Mononuclear cell (primary cell): Measurements from ENCODE around the gene MEIS1. TPM values are rescaled to one million over a fixed set of nuclear protein-coding genes. Genes with fewer than 3 reads are reported as not detected.

Experiments
- H3K27me3 ChIP-seq: 2 replicates; pipeline ENCODE4 v1.6.0; 2011; ENCODE audit warnings: low read length, control low read depth; ENCODE audit not compliant: insufficient read depth
- H3K4me1 ChIP-seq: 2 replicates; pipeline ENCODE4 v1.5.1; 2011; ENCODE audit warnings: mild to moderate bottlenecking, low read length, control low read depth; ENCODE audit not compliant: insufficient read depth
- H3K4me3 ChIP-seq: 2 replicates; pipeline ENCODE4 v1.5.1; 2011; ENCODE audit warnings: mild to moderate bottlenecking, low read length, moderate library complexity
- H3K9me3 ChIP-seq: 2 replicates; pipeline ENCODE4 v1.5.1; 2011; ENCODE audit warnings: low read depth, mild to moderate bottlenecking, control low read depth, low read length
- total RNA-seq: library from RNA; depleted of rRNA; stranded (reverse); fragments of >200 nt; gene quantifications from one replicate; pipeline ENCODE4 v1.2.3, GENCODE V29; 2012

Gene MEIS1
- total RNA-seq, 1 donor = 4.9 TPM

DNA sequence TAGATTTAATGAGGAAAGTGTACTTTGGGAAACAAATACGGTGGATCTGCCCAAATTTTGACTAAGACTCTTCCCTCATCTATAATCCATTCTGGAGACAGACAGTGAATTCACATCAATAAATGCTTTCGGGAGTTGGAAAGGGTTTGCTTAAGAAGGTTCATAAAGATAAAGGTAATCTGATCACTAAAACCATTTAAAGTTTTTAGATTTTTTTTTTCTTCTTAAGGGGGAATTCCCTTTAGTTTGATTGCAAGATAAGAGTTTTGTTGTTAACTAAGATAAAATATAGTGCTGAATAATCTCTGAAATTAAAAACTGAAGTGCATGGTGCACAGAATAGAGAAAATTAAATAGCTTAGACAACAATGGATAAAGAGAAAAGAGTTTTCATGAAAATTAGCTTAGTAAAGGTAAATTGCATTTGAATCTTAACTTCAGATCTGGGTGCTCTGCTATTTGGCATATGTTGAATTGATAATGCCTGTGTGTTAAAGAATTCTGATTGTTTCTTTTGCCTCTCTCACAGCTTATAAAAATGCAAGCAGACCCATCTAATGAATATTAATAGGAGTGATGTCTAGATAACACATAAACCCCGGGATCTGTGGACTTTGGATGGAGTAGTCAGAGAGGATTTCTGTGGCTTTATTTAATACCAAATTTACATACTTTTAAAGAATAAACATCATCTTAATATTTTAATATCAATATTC is 100.8 kb downstream of the MEIS1 start:
- no peaks in the 10 kb centered on the region for H3K27me3 ChIP-seq
- H3K4me1 ChIP-seq = no peaks in the 10 kb centered on the region
- H3K4me3 ChIP-seq = no peak overlapping the region
- H3K9me3 ChIP-seq = no peaks in the 10 kb centered on the region

DNA sequence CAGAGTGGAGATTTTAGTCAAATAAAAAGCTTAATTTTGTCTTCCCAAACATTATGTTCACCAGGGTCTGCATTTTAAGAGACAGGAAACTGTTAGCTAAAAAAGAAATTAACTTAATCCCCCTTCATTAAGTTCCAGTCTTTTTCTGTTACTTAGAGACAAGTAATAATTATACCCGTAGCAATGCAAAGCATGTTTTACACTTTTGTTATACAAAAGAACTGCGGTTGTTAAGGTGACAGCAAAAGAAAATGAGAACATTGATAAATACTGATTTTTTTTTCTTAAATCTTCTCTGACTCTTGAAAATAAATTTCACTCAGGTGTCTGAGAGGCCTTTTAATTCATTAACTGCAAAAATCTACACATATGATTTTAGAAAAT is 101.4 kb downstream of the MEIS1 start:
- H3K4me3 ChIP-seq = no peak overlapping the region
- no peaks in the 10 kb centered on the region for H3K27me3 ChIP-seq
- H3K9me3 ChIP-seq = no peaks in the 10 kb centered on the region
- no peaks in the 10 kb centered on the region for H3K4me1 ChIP-seq

DNA sequence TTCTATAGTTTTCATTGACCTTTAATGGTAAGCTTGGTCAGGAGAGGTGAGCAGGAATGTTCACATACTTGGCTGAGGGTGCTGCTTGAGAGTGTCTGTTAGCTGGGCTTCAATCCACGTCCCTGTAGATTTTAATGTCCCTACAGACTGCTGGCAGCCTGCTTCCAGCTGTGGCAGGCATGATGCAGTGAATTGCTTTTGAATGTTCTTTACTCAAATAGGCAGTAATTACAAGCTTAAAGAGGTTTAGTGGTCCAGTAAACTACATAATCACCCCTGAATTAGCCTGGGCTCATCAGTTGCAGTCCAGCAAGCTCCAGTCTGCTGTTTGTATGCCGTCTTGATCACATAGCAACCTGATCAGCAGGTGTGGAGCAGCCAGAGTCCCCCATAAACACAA is 102.1 kb downstream of the MEIS1 start:
- no peak overlapping the region for H3K4me3 ChIP-seq

DNA sequence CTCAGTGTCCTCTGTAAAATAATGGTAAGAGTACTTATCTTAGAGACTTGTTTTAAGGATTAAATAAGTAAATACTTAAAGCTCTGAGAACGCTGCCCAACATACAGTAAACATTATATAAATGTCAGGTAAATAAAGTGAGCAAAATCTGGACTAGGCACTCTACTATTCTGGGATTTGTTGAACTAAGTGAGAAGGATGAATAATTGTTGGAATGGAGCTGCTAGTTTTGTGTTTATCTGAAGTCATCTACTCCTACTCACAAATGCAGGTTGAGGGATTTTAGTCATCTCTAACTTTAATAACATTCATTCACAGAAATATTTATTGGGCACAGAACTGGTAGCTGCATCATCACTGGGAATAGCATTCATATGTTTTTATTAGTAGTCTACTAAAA is 103.4 kb downstream of the MEIS1 start:
- no peak overlapping the region for H3K4me3 ChIP-seq
- H3K27me3 ChIP-seq = no peaks in the 10 kb centered on the region
- no peaks in the 10 kb centered on the region for H3K9me3 ChIP-seq

More for the DNA sequence above, 102.1 kb downstream of the MEIS1 start:
- H3K4me1 ChIP-seq = no peaks in the 10 kb centered on the region
- no peaks in the 10 kb centered on the region for H3K27me3 ChIP-seq
- H3K9me3 ChIP-seq = no peaks in the 10 kb centered on the region

DNA sequence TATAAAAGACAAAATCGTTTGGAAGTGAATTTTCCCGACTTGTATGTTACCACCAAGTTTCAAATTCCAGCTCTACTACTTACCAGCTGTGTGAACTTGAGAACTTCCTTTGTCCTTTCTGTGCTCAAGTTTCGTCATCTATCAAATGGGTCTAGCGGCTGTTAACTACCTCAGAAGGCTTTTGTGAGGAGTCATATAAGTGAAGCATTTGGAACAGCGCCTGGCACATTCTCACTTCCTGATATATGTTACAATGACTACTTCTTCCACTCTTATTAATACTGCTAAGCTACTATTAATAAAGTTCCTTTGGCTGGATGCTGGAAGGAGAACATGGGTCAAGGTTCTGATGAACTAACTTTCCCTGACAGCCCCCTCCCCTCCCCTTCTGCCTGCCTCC is 104.5 kb downstream of the MEIS1 start:
- Histone ChIP-seq H3K4me3 (no peak overlapping the region), H3K9me3 (no peaks in the 10 kb centered on the region), H3K4me1 (no peaks in the 10 kb centered on the region), H3K27me3 (no peaks in the 10 kb centered on the region)

More for the DNA sequence above, 103.4 kb downstream of the MEIS1 start:
- H3K4me1 ChIP-seq = no peaks in the 10 kb centered on the region

DNA sequence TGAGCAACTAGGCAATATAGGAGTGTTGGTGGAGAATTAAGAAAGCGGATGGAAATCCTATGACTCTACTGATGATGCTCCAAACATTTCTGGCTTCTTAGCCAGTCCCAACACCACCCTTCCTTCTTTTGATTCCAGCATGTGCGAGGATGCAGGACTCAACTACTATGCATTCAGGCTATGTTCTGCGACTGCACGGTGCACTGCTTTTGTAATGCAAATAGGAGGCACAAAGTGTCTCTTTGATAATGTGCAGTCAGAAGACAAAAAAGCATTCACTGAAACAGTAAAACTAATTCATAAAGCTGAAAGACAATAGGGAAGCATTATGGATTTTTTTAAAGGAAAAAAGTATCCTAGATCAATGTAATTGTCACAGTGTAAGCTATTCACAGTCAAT is 106.7 kb downstream of the MEIS1 start:
- Histone ChIP-seq H3K27me3 (no peaks in the 10 kb centered on the region), H3K9me3 (no peaks in the 10 kb centered on the region), H3K4me1 (no peaks in the 10 kb centered on the region), H3K4me3 (no peak overlapping the region)

DNA sequence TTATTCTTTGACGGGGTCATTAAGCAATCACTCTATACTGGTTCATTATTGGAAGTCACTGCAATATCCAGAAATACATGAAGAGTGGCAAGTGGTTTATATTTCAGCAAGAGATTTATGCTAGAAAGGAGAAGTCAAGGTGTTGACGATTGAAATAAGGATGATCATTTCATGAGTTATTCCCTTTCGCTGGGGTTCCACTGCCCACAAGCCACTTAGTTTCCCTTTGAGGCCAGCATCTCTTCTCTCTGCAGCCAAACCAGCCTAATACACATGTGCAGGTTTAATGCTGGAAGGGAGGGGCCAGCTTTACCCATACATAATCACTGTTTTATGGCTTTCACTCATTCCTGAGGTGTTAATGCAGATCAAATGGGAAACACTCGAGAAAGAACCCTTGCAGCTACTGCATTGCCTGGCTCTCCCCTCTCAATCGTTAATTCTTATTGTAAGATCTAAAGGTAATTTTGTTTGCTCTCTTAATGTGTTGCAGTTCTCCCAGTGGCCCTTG is 108.4 kb downstream of the MEIS1 start:
- Histone ChIP-seq H3K4me3 (no peak overlapping the region), H3K27me3 (no peaks in the 10 kb centered on the region), H3K9me3 (no peaks in the 10 kb centered on the region), H3K4me1 (no peaks in the 10 kb centered on the region)

DNA sequence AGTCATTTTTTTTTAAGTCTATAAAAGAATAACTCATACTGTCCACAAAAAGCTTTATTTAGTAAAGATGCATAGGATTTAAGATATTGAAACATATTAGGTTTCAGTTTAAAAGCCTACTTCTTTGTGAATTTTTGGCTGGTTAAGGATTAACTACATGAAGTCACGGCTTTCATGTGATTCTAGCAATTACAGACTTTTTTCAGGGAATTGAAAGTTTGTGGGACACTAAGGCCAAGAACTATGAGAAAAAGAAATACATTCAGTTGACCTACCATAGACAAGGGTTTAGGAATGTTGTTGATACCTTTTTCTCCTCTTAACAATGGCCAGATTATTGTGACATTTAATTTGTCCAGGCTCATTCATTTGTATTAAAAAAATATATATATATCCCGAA is 109.3 kb downstream of the MEIS1 start:
- Histone ChIP-seq H3K4me3 (no peak overlapping the region), H3K4me1 (no peaks in the 10 kb centered on the region), H3K27me3 (no peaks in the 10 kb centered on the region), H3K9me3 (no peaks in the 10 kb centered on the region)

DNA sequence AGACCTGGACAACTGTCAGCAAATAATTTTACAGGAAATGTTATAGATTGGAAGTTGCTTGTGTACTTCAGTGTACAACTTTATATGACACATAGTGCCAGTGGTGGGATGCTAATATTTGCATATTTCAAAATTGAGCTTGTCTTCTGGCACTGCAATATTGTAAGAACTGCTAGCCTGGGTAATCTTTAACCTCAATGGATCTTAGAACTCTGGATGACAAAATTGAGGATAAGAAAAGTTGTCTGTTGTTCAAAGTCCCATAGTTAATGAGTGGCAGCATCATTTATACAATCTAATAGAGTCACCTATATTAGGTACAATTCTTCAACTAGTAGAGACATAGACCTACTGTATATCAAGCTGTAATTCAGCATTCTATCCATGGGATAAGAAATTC is 110.3 kb downstream of the MEIS1 start:
- no peaks in the 10 kb centered on the region for H3K9me3 ChIP-seq
- no peaks in the 10 kb centered on the region for H3K4me1 ChIP-seq
- H3K4me3 ChIP-seq = no peak overlapping the region
- no peaks in the 10 kb centered on the region for H3K27me3 ChIP-seq

DNA sequence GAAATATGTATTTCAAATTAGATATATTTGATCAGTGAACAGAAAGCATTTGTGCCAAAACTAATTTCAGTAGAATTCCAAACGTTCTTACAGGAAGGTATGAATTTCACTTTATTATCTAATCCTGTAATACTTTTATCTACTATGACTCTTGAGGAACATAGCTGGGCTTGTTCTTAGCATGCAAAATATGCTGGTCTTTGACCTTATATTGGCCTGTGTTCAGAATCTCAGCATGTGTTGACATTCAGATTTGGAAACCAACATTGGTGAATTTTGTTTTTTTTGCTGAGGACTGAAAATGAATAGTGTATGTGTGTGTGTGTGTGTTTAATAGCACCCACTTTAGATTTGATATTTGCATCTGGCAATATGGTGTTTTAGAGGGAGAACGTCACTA is 112.2 kb downstream of the MEIS1 start:
- no peaks in the 10 kb centered on the region for H3K4me1 ChIP-seq
- no peak overlapping the region for H3K4me3 ChIP-seq
- H3K9me3 ChIP-seq = no peaks in the 10 kb centered on the region
- no peaks in the 10 kb centered on the region for H3K27me3 ChIP-seq

DNA sequence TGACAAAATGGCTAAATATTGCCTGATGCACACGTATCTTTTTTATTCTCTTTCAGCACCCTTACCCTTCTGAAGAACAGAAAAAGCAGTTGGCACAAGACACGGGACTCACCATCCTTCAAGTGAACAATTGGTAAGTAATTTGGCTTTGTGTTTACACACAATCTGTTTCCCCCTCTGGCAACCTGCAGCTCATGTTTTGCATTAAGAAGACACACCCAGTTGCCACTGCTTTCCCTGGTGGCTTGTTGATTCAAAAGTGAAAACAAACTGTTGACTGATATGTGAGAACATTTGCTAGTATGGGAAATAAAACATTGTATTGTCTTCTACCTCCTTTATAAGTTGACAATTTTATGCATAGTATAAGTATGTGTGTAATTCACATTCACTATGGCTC is 113.0 kb downstream of the MEIS1 start:
- Histone ChIP-seq H3K4me1 (no peaks in the 10 kb centered on the region), H3K4me3 (no peak overlapping the region), H3K27me3 (no peaks in the 10 kb centered on the region), H3K9me3 (no peaks in the 10 kb centered on the region)

DNA sequence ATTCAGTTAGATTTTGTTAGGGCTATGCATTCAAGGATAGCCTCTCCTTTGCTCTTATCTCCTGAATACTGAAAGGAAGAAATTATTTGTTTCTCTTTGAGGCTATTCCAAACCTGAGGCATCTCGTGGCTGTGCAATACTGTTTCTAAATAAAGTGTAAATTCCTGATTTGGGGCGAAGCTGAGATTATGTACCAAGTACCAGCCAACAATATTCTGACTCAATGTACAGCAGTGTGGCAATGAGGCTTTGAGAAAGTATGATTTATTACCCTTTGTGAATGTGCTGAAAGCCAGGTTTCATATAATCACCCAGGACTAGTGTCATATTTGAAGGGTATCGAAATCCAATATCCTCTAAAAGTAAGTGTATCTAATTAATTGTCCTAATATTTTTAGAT is 113.5 kb downstream of the MEIS1 start:
- Histone ChIP-seq H3K9me3 (no peaks in the 10 kb centered on the region), H3K4me3 (no peak overlapping the region), H3K4me1 (no peaks in the 10 kb centered on the region), H3K27me3 (no peaks in the 10 kb centered on the region)

DNA sequence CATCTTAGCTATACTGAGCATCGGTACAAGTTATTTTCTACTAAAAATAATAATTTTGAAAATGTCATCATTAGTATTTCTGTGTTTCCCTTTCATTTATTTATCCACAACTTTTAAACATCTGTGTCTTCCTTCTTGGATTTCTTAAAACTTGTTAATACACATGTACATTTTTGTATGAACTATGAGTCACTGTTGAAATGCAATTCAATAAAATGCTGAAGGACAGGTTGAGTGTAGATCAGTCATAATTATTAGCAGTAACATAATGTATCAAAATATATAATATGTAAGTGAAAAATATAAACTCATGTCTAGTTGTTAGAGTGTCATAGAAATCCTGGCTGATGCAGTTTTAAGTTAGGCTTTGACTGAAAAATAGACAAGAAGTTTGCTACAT is 115.9 kb downstream of the MEIS1 start:
- Histone ChIP-seq H3K4me1 (no peaks in the 10 kb centered on the region), H3K9me3 (no peaks in the 10 kb centered on the region), H3K4me3 (no peak overlapping the region), H3K27me3 (no peaks in the 10 kb centered on the region)

DNA sequence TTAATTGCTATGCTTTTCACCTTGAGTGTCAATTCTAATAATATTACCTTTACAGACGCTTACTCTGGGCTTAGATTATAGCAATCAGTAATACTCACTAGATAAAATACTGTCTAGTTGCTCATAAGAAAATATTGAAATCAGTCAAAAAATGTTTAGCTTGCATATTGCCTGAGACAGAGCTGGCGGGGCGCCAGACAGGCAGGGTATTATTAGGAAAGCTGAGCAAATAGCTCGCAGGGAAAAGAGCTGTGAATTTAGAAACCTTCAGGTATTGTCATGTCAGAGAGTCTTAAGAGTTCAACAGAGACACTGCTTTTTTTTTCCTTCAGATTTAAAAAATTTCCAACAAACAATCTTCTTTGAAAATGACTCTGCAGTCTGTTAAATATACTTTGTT is 118.4 kb downstream of the MEIS1 start:
- Histone ChIP-seq H3K27me3 (no peaks in the 10 kb centered on the region), H3K4me3 (no peak overlapping the region), H3K9me3 (no peaks in the 10 kb centered on the region), H3K4me1 (peaks cover 6% of the 10 kb centered on the region)

DNA sequence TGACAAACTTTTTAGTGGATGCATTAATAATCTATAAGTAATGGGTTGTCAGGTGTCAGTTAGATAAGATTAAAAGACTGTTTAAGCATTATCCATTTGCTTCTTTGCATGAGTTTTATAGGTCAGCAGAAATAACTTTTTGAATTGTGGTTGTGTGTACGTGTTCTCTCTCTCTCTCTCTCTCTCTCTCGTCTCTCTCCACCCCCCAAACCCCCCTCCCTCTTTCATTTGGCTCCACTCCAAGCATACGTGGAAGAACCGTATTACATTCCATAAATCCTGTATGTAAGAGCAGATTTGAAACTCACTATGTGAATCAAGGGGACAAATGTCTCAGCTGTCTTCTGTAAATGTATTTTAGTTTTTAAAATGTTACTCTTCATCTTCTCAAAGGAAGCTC is 120.2 kb downstream of the MEIS1 start:
- Histone ChIP-seq H3K4me1 (peaks cover 6% of the 10 kb centered on the region), H3K27me3 (no peaks in the 10 kb centered on the region), H3K4me3 (no peak overlapping the region), H3K9me3 (no peaks in the 10 kb centered on the region)
